HCT116 (cell line): ENCODE results near the gene CHN1. TPM values are rescaled to one million over a fixed set of nuclear protein-coding genes. Genes with fewer than 3 reads are reported as not detected.

Experiments
- ATAC-seq: fragments of 200-7000 bp; cut with Tn5 transposase; 2 replicates; pipeline ENCODE4 v1.9.1; 2020; ENCODE audit warnings: mild to moderate bottlenecking, moderate library complexity
- BruUV-seq: library from RNA; stranded (reverse); fragments of 400-500 nt; replicated peaks from 2 replicates; lab custom pipeline; 2021; lab: Mats Ljungman, UMichigan
- CTCF ChIA-PET: fragments of 300-600 bp; sonication (Branson Sonifier 250); formaldehyde crosslinking; loops from one replicate; lab custom pipeline; 2021; ENCODE audit warnings: antibody characterized with exemption; lab: Charles Lee
- POLR2A ChIA-PET: fragments of 300-600, 350-600 bp; sonication (Branson Sonifier 250); formaldehyde crosslinking; loops from one replicate; lab custom pipeline; 2021; ENCODE audit warnings: antibody characterized with exemption; lab: Charles Lee
- RAD21 ChIA-PET, 2 experiments: fragments of 300-600 bp; sonication (Branson Sonifier 250); formaldehyde crosslinking; loops; one replicate each; lab custom pipeline; 2023; ENCODE audit warnings: low total read pairs in 2 of 2; ENCODE audit not compliant: uncharacterized antibody in 2 of 2, unreplicated experiment in 2 of 2, low non-redundant PET in 1 of 2; lab: Charles Lee
- DNase-seq: peaks from one replicate; pipeline ENCODE4 v3.0.0-alpha.2; 2010; ENCODE audit warnings: low read depth, low spot score
- H2AFZ ChIP-seq: fragments of 200-600 bp; shearing (Covaris generic), sonication (generic); 2 replicates; pipeline ENCODE4 v1.6.1; 2017; ENCODE audit warnings: low read depth, mixed run types, mixed read lengths, antibody characterized with exemption, low read length; ENCODE audit not compliant: poor library complexity, severe bottlenecking
- H3K27ac ChIP-seq: 2 replicates; pipeline ENCODE4 v1.5.1; 2012; ENCODE audit warnings: low read depth, low read length
- H3K27me3 ChIP-seq: fragments of 200-600 bp; sonication (generic); 2 replicates; pipeline ENCODE4 v1.6.1; 2016; ENCODE audit warnings: mixed run types, low read length, mixed read lengths; ENCODE audit not compliant: insufficient read depth
- H3K36me3 ChIP-seq, 2 experiments: fragments of 200-500 bp in 1 of 2; fragments of 200-600 bp in 1 of 2; sonication (Bioruptor generic) in 1 of 2; sonication (generic) in 1 of 2; 2 replicates each; pipeline versions ENCODE4 v1.5.1 to v1.6.1; 2014 to 2016; ENCODE audit warnings: low read length in 2 of 2, inconsistent platforms in 1 of 2, mixed read lengths in 1 of 2, mixed run types in 1 of 2; ENCODE audit not compliant: insufficient read depth in 2 of 2, control insufficient read depth in 1 of 2
- H3K4me1 ChIP-seq, 2 experiments: fragments of 200-600 bp in 1 of 2; sonication (generic) in 1 of 2; 2 replicates each; pipeline versions ENCODE4 v1.5.1 to v1.6.1; 2012 to 2017; ENCODE audit warnings: low read length in 2 of 2, inconsistent platforms in 1 of 2, mild to moderate bottlenecking in 1 of 2, mixed read lengths in 1 of 2, mixed run types in 1 of 2, moderate library complexity in 1 of 2; ENCODE audit not compliant: insufficient read depth in 2 of 2, control insufficient read depth in 1 of 2
- H3K4me2 ChIP-seq: fragments of 200-600 bp; sonication (generic); 2 replicates; pipeline ENCODE4 v1.6.1; 2017; ENCODE audit warnings: mixed run types, low read length, mixed read lengths
- H3K4me3 ChIP-seq, 2 experiments: fragments of 200-600 bp in 1 of 2; sonication (generic) in 1 of 2; replicated peaks in 1 of 2; 2 replicates each; pipeline ENCODE4 v1.5.1; 2011 to 2016; ENCODE audit warnings: low read length in 2 of 2, control low read depth in 1 of 2, low read depth in 1 of 2, mild to moderate bottlenecking in 1 of 2, mixed read lengths in 1 of 2, mixed run types in 1 of 2
- H3K79me2 ChIP-seq: fragments of 200-600 bp; sonication (generic); 2 replicates; pipeline ENCODE4 v1.6.1; 2017; ENCODE audit warnings: mild to moderate bottlenecking, mixed run types, low read length, moderate library complexity, mixed read lengths; ENCODE audit not compliant: insufficient read depth
- H3K9ac ChIP-seq: fragments of 200-600 bp; sonication (generic); 2 replicates; pipeline ENCODE4 v1.6.1; 2016; ENCODE audit warnings: low read length, mixed read lengths
- H3K9me2 ChIP-seq: fragments of 200-600 bp; sonication (generic), shearing (Covaris generic); 2 replicates; pipeline ENCODE4 v1.6.1; 2017; ENCODE audit warnings: mixed run types, mild to moderate bottlenecking, moderate library complexity; ENCODE audit not compliant: insufficient read depth
- H3K9me3 ChIP-seq, 2 experiments: fragments of 200-500 bp in 1 of 2; fragments of 200-600 bp in 1 of 2; sonication (Bioruptor generic) in 1 of 2; sonication (generic) in 1 of 2; 2 replicates each; pipeline ENCODE4 v1.6.1; 2014 to 2017; ENCODE audit warnings: low read length in 2 of 2, mixed read lengths in 2 of 2, inconsistent platforms in 1 of 2, low read depth in 1 of 2, mild to moderate bottlenecking in 1 of 2, mixed run types in 1 of 2, moderate library complexity in 1 of 2; ENCODE audit not compliant: control insufficient read depth in 1 of 2, insufficient read depth in 1 of 2
- H4K20me1 ChIP-seq: fragments of 200-600 bp; sonication (generic), shearing (Covaris generic); 2 replicates; pipeline ENCODE4 v1.6.1; 2017; ENCODE audit warnings: mixed run types, mild to moderate bottlenecking, moderate library complexity; ENCODE audit not compliant: insufficient read depth
- ATF3 ChIP-seq: IDR thresholded peaks from 2 replicates; pipeline ENCODE4 v1.6.1; 2012
- CBX3 ChIP-seq: IDR thresholded peaks from 2 replicates; pipeline ENCODE4 v1.6.1; 2012; ENCODE audit warnings: low read depth
- CEBPB ChIP-seq: IDR thresholded peaks from 2 replicates; pipeline ENCODE4 v1.6.1; 2012; ENCODE audit warnings: low read depth
- CTCF ChIP-seq, 3 experiments: fragments of 200-600 bp in 1 of 3; sonication (generic) in 1 of 3; IDR thresholded peaks in 2 of 3; conservative IDR thresholded peaks in 1 of 3; 2 replicates each; pipeline ENCODE4 v1.5.1; 2012 to 2017; ENCODE audit warnings: low read depth in 2 of 3, low read length in 2 of 3, antibody characterized with exemption in 1 of 3, borderline replicate concordance in 1 of 3, control low read depth in 1 of 3, mild to moderate bottlenecking in 1 of 3, mixed read lengths in 1 of 3, mixed run types in 1 of 3, moderate library complexity in 1 of 3; ENCODE audit not compliant: insufficient read depth in 1 of 3
- EGR1 ChIP-seq: IDR thresholded peaks from 2 replicates; pipeline ENCODE4 v1.6.1; 2012; ENCODE audit warnings: low read depth
- ELF1 ChIP-seq: IDR thresholded peaks from 2 replicates; pipeline ENCODE4 v1.6.1; 2012; ENCODE audit warnings: low read depth, borderline replicate concordance
- EZH2phosphoT487 ChIP-seq: fragments of 200-600 bp; IDR thresholded peaks from 2 replicates; pipeline ENCODE4 v1.6.1; 2018; ENCODE audit warnings: antibody characterized with exemption, borderline replicate concordance
- JUND ChIP-seq: IDR thresholded peaks from 2 replicates; pipeline ENCODE4 v1.6.1; 2012
- MAX ChIP-seq: IDR thresholded peaks from 2 replicates; pipeline ENCODE4 v1.6.1; 2012
- RAD21 ChIP-seq: IDR thresholded peaks from 2 replicates; pipeline ENCODE4 v1.6.1; 2012; ENCODE audit warnings: low read depth, mild to moderate bottlenecking
- REST ChIP-seq: IDR thresholded peaks from 2 replicates; pipeline ENCODE4 v1.6.1; 2012; ENCODE audit warnings: low read depth
- SIN3A ChIP-seq: IDR thresholded peaks from 2 replicates; pipeline ENCODE4 v1.6.1; 2012; ENCODE audit warnings: low read depth
- SP1 ChIP-seq: IDR thresholded peaks from 2 replicates; pipeline ENCODE4 v1.6.1; 2012; ENCODE audit warnings: low read depth
- TCF7L2 ChIP-seq: IDR thresholded peaks from 2 replicates; pipeline ENCODE4 v1.7.0; 2011; ENCODE audit warnings: borderline replicate concordance, inconsistent platforms; ENCODE audit not compliant: insufficient read depth, insufficient read length; ENCODE audit errors: extremely low read depth
- YY1 ChIP-seq: IDR thresholded peaks from 2 replicates; pipeline ENCODE4 v1.6.1; 2011; ENCODE audit warnings: low read length, low read depth, moderate library complexity, mild to moderate bottlenecking; ENCODE audit not compliant: insufficient replicate concordance; ENCODE audit errors: extremely low read depth
- ZBTB33 ChIP-seq: IDR thresholded peaks from 2 replicates; pipeline ENCODE4 v1.6.1; 2011; ENCODE audit warnings: mild to moderate bottlenecking, low read length, moderate library complexity; ENCODE audit not compliant: insufficient replicate concordance; ENCODE audit errors: extremely low read depth
- ZNF274 ChIP-seq: fragments of 200-500 bp; sonication (Bioruptor generic); IDR thresholded peaks from 2 replicates; pipeline ENCODE4 v1.6.1; 2014; ENCODE audit warnings: mild to moderate bottlenecking, low read depth, low read length, inconsistent platforms
- intact Hi-C: fragments of 100-400 bp; cut with micrococcal nuclease; formaldehyde crosslinking; loops from 2 replicates; pipeline ENCODE4 v1.10.0; 2022
- total RNA-seq: library from RNA; stranded (reverse); gene quantifications from one replicate; pipeline ENCODE4 v1.2.1, GENCODE V29; 2021; ENCODE audit not compliant: unreplicated experiment

CHN1 gene
- total RNA-seq, 1 experiment from 2014 or later: 3.6 TPM

GRCh38 chr2:174780191-174780840 is 224.9 kb downstream of the CHN1 start:
- Histone ChIP-seq H3K79me2 (no peaks in the 10 kb centered on the region), H3K27me3 (no peaks in the 10 kb centered on the region), H3K9ac (no peak overlapping the region), H3K27ac (no peak overlapping the region), H4K20me1 (no peaks in the 10 kb centered on the region), H3K4me3 (no peak overlapping the region), H2AFZ (no peak overlapping the region), H3K4me2 (no peak overlapping the region), H3K9me2 (no peaks in the 10 kb centered on the region), H3K36me3 (no peaks in the 10 kb centered on the region), H3K9me3 (no peaks in the 10 kb centered on the region), H3K4me1 (peaks cover 0 to 7% of the 10 kb centered on the region in 2 experiments; a peak in 1 of 4 replicates)
- intact Hi-C loops: no loop called here
- RAD21 ChIA-PET: no interaction called here
- no TSS peak for BruUV-seq
- no peak for ATAC-seq
- POLR2A ChIA-PET: no interaction called here
- CTCF ChIA-PET: interaction anchor here (1.3 to 1.9 kb wide), 2 partner anchors 8 to 9 kb away, joined by 3 to 9 read pairs; no protein-coding TSS in a partner anchor
- DNase-seq: no peak
- TF ChIP-seq EGR1 (no peak), TCF7L2 (no peak), CEBPB (no peak), YY1 (no peak), EZH2phosphoT487 (no peak), ELF1 (no peak), ATF3 (no peak), RAD21 (no peak), ZBTB33 (no peak), SIN3A (no peak), CBX3 (no peak), SP1 (no peak), ZNF274 (no peak), MAX (no peak), JUND (no peak), CTCF (IDR thresholded peaks at IDR 0.05 in 2 of 3, conservative IDR thresholded peaks at IDR 0.05 in 1 of 3; ENCODE audit: borderline replicate concordance in 1 of 3, insufficient read depth in 1 of 3, low read depth in 2 of 3, low read length in 2 of 3) (no peak), REST (no peak)
